ENCODE data around the gene TMEM271.

The TMEM271 gene

GRCh38 chr4:544386-545105, 31.5 kb downstream of the TMEM271 start:
- H2BK120ac ChIP-seq (ENCODE audit: low read depth, low read length), result no peak overlapping the region
- H3K27me3 ChIP-seq (ENCODE audit: insufficient read depth, low read length, poor library complexity), result no peaks in the 10 kb centered on the region
- no peak overlapping the region for H3K4ac ChIP-seq (ENCODE audit: low read depth, low read length)
- H3K27ac ChIP-seq (ENCODE audit: low read depth, low read length), result no peak overlapping the region
- no peak overlapping the region for H2BK15ac ChIP-seq (replicated peaks; ENCODE audit: low read depth)
- H3K79me1 ChIP-seq (ENCODE audit: low read length), result no peaks in the 10 kb centered on the region
- no peak overlapping the region for H4K8ac ChIP-seq (ENCODE audit: low read depth, low read length)
- no peak overlapping the region for H3K9ac ChIP-seq (ENCODE audit: low read length)
- no peak overlapping the region for H3K56ac ChIP-seq (ENCODE audit: low read length)
- WGBS (ENCODE audit: extremely low coverage, insufficient coverage, low lambda C conversion rate), result no CpG with 5 or more reads among the region's 9 CpGs
- no peak overlapping the region for H3K4me3 ChIP-seq (ENCODE audit: low read length)
- no peaks in the 10 kb centered on the region for H3K36me3 ChIP-seq (ENCODE audit: control insufficient read depth, insufficient read depth, low read length)
- H3K79me2 ChIP-seq (ENCODE audit: control insufficient read depth, insufficient read depth, low read length), result no peaks in the 10 kb centered on the region
- H4K5ac ChIP-seq (ENCODE audit: low read length), result no peak overlapping the region
- no peak overlapping the region for H3K18ac ChIP-seq (ENCODE audit: low read length)
- H3K4me2 ChIP-seq (ENCODE audit: low read length), result no peak overlapping the region
- no peaks in the 10 kb centered on the region for H3K4me1 ChIP-seq (ENCODE audit: control insufficient read depth, low read depth, low read length)
- no peak overlapping the region for H2AK5ac ChIP-seq (ENCODE audit: low read length)
- H2BK5ac ChIP-seq (ENCODE audit: low read length), result no peak overlapping the region
- DNase-seq, result no peak
- H3K23ac ChIP-seq (ENCODE audit: low read length), result no peak overlapping the region

- Histone ChIP-seq H3K79me1 (ENCODE audit: low read length) (no peaks in the 10 kb centered on the region), H2AK5ac (ENCODE audit: low read length) (no peak overlapping the region), H3K36me3 (ENCODE audit: control insufficient read depth, insufficient read depth, low read length) (no peaks in the 10 kb centered on the region), H4K8ac (ENCODE audit: low read depth, low read length) (no peak overlapping the region), H2BK15ac (replicated peaks; ENCODE audit: low read depth) (no peak overlapping the region), H3K27me3 (ENCODE audit: insufficient read depth, low read length, poor library complexity) (no peaks in the 10 kb centered on the region), H4K5ac (ENCODE audit: low read length) (no peak overlapping the region), H3K56ac (ENCODE audit: low read length) (no peak overlapping the region), H3K27ac (ENCODE audit: low read depth, low read length) (no peak overlapping the region), H3K23ac (ENCODE audit: low read length) (no peak overlapping the region), H3K9ac (ENCODE audit: low read length) (no peak overlapping the region), H3K4me1 (ENCODE audit: control insufficient read depth, low read depth, low read length) (no peaks in the 10 kb centered on the region), H2BK120ac (ENCODE audit: low read depth, low read length) (no peak overlapping the region), H3K79me2 (ENCODE audit: control insufficient read depth, insufficient read depth, low read length) (no peaks in the 10 kb centered on the region), H3K4ac (ENCODE audit: low read depth, low read length) (no peak overlapping the region), H3K4me3 (ENCODE audit: low read length) (no peak overlapping the region), H3K18ac (ENCODE audit: low read length) (no peak overlapping the region), H3K4me2 (ENCODE audit: low read length) (no peak overlapping the region), H2BK5ac (ENCODE audit: low read length) (no peak overlapping the region)
- no peak for DNase-seq
- WGBS (ENCODE audit: extremely low coverage, insufficient coverage, low lambda C conversion rate), result no CpG with 5 or more reads among the region's 3 CpGs
Measured at GRCh38 chr4:541271-541670, 34.8 kb downstream of the TMEM271 start.

- no peak for DNase-seq
- no CpG with 5 or more reads among the region's 8 CpGs for WGBS (ENCODE audit: extremely low coverage, insufficient coverage, low lambda C conversion rate)
Measured at GRCh38 chr4:538542-539142, 37.5 kb downstream of the TMEM271 start.

GRCh38 chr4:537436-538264, 38.4 kb downstream of the TMEM271 start:
- Histone ChIP-seq H3K4me1 (ENCODE audit: control insufficient read depth, low read depth, low read length) (no peaks in the 10 kb centered on the region), H3K9ac (ENCODE audit: low read length) (no peak overlapping the region), H3K27me3 (ENCODE audit: insufficient read depth, low read length, poor library complexity) (no peaks in the 10 kb centered on the region), H2BK5ac (ENCODE audit: low read length) (no peak overlapping the region), H3K56ac (ENCODE audit: low read length) (no peak overlapping the region), H4K8ac (ENCODE audit: low read depth, low read length) (no peak overlapping the region), H3K4me3 (ENCODE audit: low read length) (no peak overlapping the region), H3K79me1 (ENCODE audit: low read length) (no peaks in the 10 kb centered on the region), H3K4ac (ENCODE audit: low read depth, low read length) (no peak overlapping the region), H3K36me3 (ENCODE audit: control insufficient read depth, insufficient read depth, low read length) (no peaks in the 10 kb centered on the region), H3K4me2 (ENCODE audit: low read length) (no peak overlapping the region), H3K27ac (ENCODE audit: low read depth, low read length) (no peak overlapping the region), H2BK15ac (replicated peaks; ENCODE audit: low read depth) (no peak overlapping the region), H2AK5ac (ENCODE audit: low read length) (no peak overlapping the region), H3K18ac (ENCODE audit: low read length) (no peak overlapping the region), H4K5ac (ENCODE audit: low read length) (no peak overlapping the region), H3K79me2 (ENCODE audit: control insufficient read depth, insufficient read depth, low read length) (no peaks in the 10 kb centered on the region), H3K23ac (ENCODE audit: low read length) (no peak overlapping the region), H2BK120ac (ENCODE audit: low read depth, low read length) (no peak overlapping the region)
- no peak for DNase-seq
- WGBS (ENCODE audit: extremely low coverage, insufficient coverage, low lambda C conversion rate), result no CpG with 5 or more reads among the region's 21 CpGs

More at GRCh38 chr4:538542-539142, 37.5 kb downstream of the TMEM271 start:
- H3K27me3 ChIP-seq (ENCODE audit: insufficient read depth, low read length, poor library complexity), result no peaks in the 10 kb centered on the region
- H2BK120ac ChIP-seq (ENCODE audit: low read depth, low read length), result no peak overlapping the region
- no peak overlapping the region for H3K23ac ChIP-seq (ENCODE audit: low read length)
- no peaks in the 10 kb centered on the region for H3K36me3 ChIP-seq (ENCODE audit: control insufficient read depth, insufficient read depth, low read length)
- H3K4me2 ChIP-seq (ENCODE audit: low read length), result no peak overlapping the region
- no peak overlapping the region for H3K4me3 ChIP-seq (ENCODE audit: low read length)
- H2AK5ac ChIP-seq (ENCODE audit: low read length), result no peak overlapping the region
- no peaks in the 10 kb centered on the region for H3K79me2 ChIP-seq (ENCODE audit: control insufficient read depth, insufficient read depth, low read length)
- no peak overlapping the region for H3K18ac ChIP-seq (ENCODE audit: low read length)
- H2BK5ac ChIP-seq (ENCODE audit: low read length), result no peak overlapping the region
- no peak overlapping the region for H2BK15ac ChIP-seq (replicated peaks; ENCODE audit: low read depth)
- no peak overlapping the region for H3K9ac ChIP-seq (ENCODE audit: low read length)
- H3K4ac ChIP-seq (ENCODE audit: low read depth, low read length), result no peak overlapping the region
- no peak overlapping the region for H4K5ac ChIP-seq (ENCODE audit: low read length)
- H4K8ac ChIP-seq (ENCODE audit: low read depth, low read length), result no peak overlapping the region
- no peak overlapping the region for H3K27ac ChIP-seq (ENCODE audit: low read depth, low read length)
- H3K56ac ChIP-seq (ENCODE audit: low read length), result no peak overlapping the region
- no peaks in the 10 kb centered on the region for H3K79me1 ChIP-seq (ENCODE audit: low read length)
- no peaks in the 10 kb centered on the region for H3K4me1 ChIP-seq (ENCODE audit: control insufficient read depth, low read depth, low read length)

- H4K5ac ChIP-seq (ENCODE audit: low read length), result no peak overlapping the region
- H3K79me1 ChIP-seq (ENCODE audit: low read length), result no peaks in the 10 kb centered on the region
- H2BK5ac ChIP-seq (ENCODE audit: low read length), result no peak overlapping the region
- H2BK15ac ChIP-seq (replicated peaks; ENCODE audit: low read depth), result no peak overlapping the region
- H4K8ac ChIP-seq (ENCODE audit: low read depth, low read length), result no peak overlapping the region
- peaks cover 1% of the 10 kb centered on the region for H3K36me3 ChIP-seq (ENCODE audit: control insufficient read depth, insufficient read depth, low read length)
- WGBS (ENCODE audit: extremely low coverage, insufficient coverage, low lambda C conversion rate), result no CpG with 5 or more reads among the region's 36 CpGs
- no peak overlapping the region for H3K4me3 ChIP-seq (ENCODE audit: low read length)
- H2AK5ac ChIP-seq (ENCODE audit: low read length), result no peak overlapping the region
- no peak overlapping the region for H3K27ac ChIP-seq (ENCODE audit: low read depth, low read length)
- no peak overlapping the region for H3K18ac ChIP-seq (ENCODE audit: low read length)
- no peak overlapping the region for H2BK120ac ChIP-seq (ENCODE audit: low read depth, low read length)
- no peak overlapping the region for H3K56ac ChIP-seq (ENCODE audit: low read length)
- H3K9ac ChIP-seq (ENCODE audit: low read length), result no peak overlapping the region
- no peaks in the 10 kb centered on the region for H3K4me1 ChIP-seq (ENCODE audit: control insufficient read depth, low read depth, low read length)
- no peak overlapping the region for H3K4ac ChIP-seq (ENCODE audit: low read depth, low read length)
- H3K27me3 ChIP-seq (ENCODE audit: insufficient read depth, low read length, poor library complexity), result no peaks in the 10 kb centered on the region
- no peak for DNase-seq
- H3K4me2 ChIP-seq (ENCODE audit: low read length), result no peak overlapping the region
- H3K23ac ChIP-seq (ENCODE audit: low read length), result no peak overlapping the region
- H3K79me2 ChIP-seq (ENCODE audit: control insufficient read depth, insufficient read depth, low read length), result no peaks in the 10 kb centered on the region
Measured at GRCh38 chr4:536351-536972, 39.6 kb downstream of the TMEM271 start.

Measured in mesendoderm (in vitro differentiated cells).